ENCODE results near the gene DMD. TPM values are rescaled to one million over a fixed set of nuclear protein-coding genes. Genes with fewer than 3 reads are reported as not detected.

Gene DMD
- total RNA-seq, 6 experiments from 2014 or later, result 18.7 to 43.4 (median 32.9) TPM

DNA sequence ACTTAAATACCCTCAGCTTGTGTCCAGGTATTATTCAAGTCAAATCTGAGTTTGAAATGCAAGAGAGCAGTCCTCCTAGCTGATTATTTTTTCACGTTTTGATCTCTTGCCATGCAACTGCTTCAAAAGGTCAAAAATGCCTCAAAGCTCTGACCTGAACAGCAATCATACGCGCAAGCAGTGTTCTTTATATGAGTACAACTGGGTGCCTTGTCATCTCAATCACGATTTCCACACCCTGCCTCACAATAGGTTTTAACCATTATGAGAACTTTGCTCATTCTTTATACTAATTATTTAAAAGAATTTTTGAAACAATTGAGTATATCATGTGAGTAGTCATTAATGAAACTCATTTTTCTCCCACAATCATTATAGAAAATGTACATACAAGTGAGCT is 649.1 kb downstream of the DMD start:
- ATAC-seq (no peak), DNase-seq (no peak)
- no peaks in the 10 kb centered on the region for H3K4me1 ChIP-seq
- H3K9me3 ChIP-seq, result no peaks in the 10 kb centered on the region
- H3K27me3 ChIP-seq, result no peaks in the 10 kb centered on the region
- no peak overlapping the region for H3K4me3 ChIP-seq
- intact Hi-C loops (cut with DNase I), result no loop called here
- no peak for TF ChIP-seq POLR2A (IDR thresholded peaks at IDR 0.05)
- TF ChIP-seq, protein P1, sequence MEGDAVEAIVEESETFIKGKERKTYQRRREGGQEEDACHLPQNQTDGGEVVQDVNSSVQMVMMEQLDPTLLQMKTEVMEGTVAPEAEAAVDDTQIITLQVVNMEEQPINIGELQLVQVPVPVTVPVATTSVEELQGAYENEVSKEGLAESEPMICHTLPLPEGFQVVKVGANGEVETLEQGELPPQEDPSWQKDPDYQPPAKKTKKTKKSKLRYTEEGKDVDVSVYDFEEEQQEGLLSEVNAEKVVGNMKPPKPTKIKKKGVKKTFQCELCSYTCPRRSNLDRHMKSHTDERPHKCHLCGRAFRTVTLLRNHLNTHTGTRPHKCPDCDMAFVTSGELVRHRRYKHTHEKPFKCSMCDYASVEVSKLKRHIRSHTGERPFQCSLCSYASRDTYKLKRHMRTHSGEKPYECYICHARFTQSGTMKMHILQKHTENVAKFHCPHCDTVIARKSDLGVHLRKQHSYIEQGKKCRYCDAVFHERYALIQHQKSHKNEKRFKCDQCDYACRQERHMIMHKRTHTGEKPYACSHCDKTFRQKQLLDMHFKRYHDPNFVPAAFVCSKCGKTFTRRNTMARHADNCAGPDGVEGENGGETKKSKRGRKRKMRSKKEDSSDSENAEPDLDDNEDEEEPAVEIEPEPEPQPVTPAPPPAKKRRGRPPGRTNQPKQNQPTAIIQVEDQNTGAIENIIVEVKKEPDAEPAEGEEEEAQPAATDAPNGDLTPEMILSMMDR (IDR thresholded peaks at IDR 0.05), result no peak
- WGBS (ENCODE audit: insufficient coverage, low coverage, low lambda C conversion rate, missing lambda C conversion rate), result 48% methylated on average over 4 of the region's 4 CpGs
- no peak overlapping the region for H3K27ac ChIP-seq
- H3K36me3 ChIP-seq, result no peaks in the 10 kb centered on the region

DNA sequence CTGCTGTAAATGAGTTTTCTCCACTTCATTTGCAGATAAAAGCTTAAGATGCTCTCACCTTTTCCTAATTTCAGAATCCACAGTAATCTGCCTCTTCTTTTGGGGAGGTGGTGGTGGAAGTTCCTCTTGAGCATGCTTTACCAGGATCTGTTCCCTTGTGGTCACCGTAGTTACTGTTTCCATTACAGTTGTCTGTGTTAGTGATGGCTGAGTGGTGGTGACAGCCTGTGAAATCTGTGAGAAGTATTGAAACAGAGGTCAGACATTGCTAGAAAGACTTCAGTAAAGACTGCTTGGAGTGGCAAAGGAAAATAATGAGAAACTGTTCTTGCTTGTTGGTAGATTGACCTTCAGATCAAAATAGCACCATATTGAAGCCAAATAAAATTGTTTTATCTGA is 666.2 kb downstream of the DMD start:
- intact Hi-C loops (cut with DNase I), result no loop called here
- no peaks in the 10 kb centered on the region for H3K27me3 ChIP-seq
- no peak for DNase-seq
- 50% methylated on average over 1 of the region's 1 CpG for WGBS (ENCODE audit: insufficient coverage, low coverage, low lambda C conversion rate, missing lambda C conversion rate)
- H3K27ac ChIP-seq, result no peak overlapping the region
- no peaks in the 10 kb centered on the region for H3K36me3 ChIP-seq
- no peaks in the 10 kb centered on the region for H3K4me1 ChIP-seq
- H3K9me3 ChIP-seq, result no peaks in the 10 kb centered on the region
- ATAC-seq, result no peak
- no peak overlapping the region for H3K4me3 ChIP-seq
- TF ChIP-seq, protein P1 (IDR thresholded peaks at IDR 0.05), result no peak
- no peak for TF ChIP-seq POLR2A (IDR thresholded peaks at IDR 0.05)

DNA sequence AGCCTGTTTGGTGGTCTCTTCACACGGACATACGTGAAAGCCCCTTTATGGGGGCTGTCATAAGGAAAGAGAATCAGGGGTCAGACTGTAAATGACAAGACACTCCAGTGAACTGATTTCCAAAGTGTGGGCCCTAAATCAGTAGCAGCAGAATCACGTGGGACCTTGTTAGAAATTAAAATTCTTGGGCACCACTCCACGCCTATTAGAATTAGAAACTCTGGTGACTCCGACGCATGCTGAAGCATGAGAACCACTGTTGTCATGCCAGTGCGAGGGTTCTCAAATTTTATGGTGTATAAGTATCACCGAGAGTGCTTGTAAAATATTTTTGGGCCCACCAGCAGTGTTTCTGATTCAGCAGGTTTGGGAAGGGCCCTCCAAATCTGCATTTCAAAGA is 672.8 kb downstream of the DMD start:
- H3K27ac ChIP-seq, result no peak overlapping the region
- H3K4me1 ChIP-seq, result no peaks in the 10 kb centered on the region
- DNase-seq (no peak), ATAC-seq (no peak)
- WGBS (ENCODE audit: insufficient coverage, low coverage, low lambda C conversion rate, missing lambda C conversion rate), result 67% methylated on average over 8 of the region's 8 CpGs
- intact Hi-C loops (cut with DNase I), result no loop called here
- no peak for TF ChIP-seq POLR2A (IDR thresholded peaks at IDR 0.05)
- TF ChIP-seq, protein P1 (IDR thresholded peaks at IDR 0.05), result no peak
- H3K36me3 ChIP-seq, result no peaks in the 10 kb centered on the region
- no peaks in the 10 kb centered on the region for H3K27me3 ChIP-seq
- no peaks in the 10 kb centered on the region for H3K9me3 ChIP-seq
- H3K4me3 ChIP-seq, result no peak overlapping the region

DNA sequence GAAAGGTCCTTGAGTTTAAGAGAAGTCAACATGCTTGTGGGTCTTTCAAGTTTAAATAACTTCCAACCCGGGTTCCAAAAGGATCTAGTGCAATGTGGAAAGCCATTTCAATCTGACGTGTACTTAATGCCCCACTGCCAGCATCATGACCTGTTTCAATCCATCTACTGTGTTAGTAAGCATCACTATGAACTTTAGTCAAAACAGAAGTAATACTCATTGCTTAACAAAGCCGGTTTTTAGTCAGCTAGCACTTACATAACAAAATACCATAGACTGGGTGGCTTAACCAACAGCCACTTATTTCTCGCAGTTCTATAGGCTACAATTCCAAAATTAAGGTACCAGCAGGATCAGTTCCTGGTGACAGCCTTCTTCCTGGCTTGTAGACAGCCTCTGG is 677.5 kb downstream of the DMD start:
- Histone ChIP-seq H3K4me1 (no peaks in the 10 kb centered on the region), H3K9me3 (no peaks in the 10 kb centered on the region), H3K27ac (no peak overlapping the region), H3K36me3 (no peaks in the 10 kb centered on the region), H3K4me3 (no peak overlapping the region), H3K27me3 (no peaks in the 10 kb centered on the region)
- no peak for DNase-seq
- TF ChIP-seq POLR2A (IDR thresholded peaks at IDR 0.05), result no peak
- ATAC-seq, result no peak
- 41% methylated on average over 4 of the region's 4 CpGs for WGBS (ENCODE audit: insufficient coverage, low coverage, low lambda C conversion rate, missing lambda C conversion rate)
- intact Hi-C loops (cut with DNase I), result no loop called here

DNA sequence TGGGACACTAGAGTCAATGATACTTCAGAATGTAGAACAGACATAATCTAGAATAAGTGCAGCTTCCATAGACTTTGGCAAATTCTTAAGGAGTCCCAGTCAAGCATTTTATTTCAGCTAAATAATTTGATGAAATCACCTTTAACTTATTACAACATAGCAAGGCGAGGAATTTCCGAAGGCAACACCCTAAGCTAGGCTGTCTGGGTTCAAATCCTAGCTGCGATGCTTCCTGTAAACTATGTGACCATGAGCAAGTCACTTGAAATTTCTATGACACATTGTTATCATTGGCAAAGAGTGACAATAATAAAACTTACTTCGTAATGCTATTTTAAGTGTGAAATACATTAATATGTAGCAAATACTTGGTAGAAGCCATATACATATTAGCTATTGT is 679.1 kb downstream of the DMD start:
- H3K27ac ChIP-seq, result no peak overlapping the region
- no peaks in the 10 kb centered on the region for H3K27me3 ChIP-seq
- WGBS (ENCODE audit: insufficient coverage, low coverage, low lambda C conversion rate, missing lambda C conversion rate), result 49% methylated on average over 4 of the region's 4 CpGs
- H3K36me3 ChIP-seq, result no peaks in the 10 kb centered on the region
- no peak overlapping the region for H3K4me3 ChIP-seq
- intact Hi-C loops (cut with DNase I), result no loop called here
- H3K4me1 ChIP-seq, result no peaks in the 10 kb centered on the region
- TF ChIP-seq, protein P1 (IDR thresholded peaks at IDR 0.05), result no peak
- TF ChIP-seq POLR2A (IDR thresholded peaks at IDR 0.05), result no peak
- ATAC-seq (no peak), DNase-seq (no peak)
- no peaks in the 10 kb centered on the region for H3K9me3 ChIP-seq
